Glutamatergic neuron (in vitro differentiated cells): Measurements from ENCODE around the gene SCUBE1. TPM values are rescaled to one million over a fixed set of nuclear protein-coding genes. Genes with fewer than 3 reads are reported as not detected.

ENCODE experiments used
- DNase-seq: peaks from one replicate; pipeline ENCODE4 v3.0.0; 2022
- H3K27ac Mint-ChIP-seq: one replicate; pipeline ENCODE4 v1.8.0; 2020; ENCODE audit warnings: mild to moderate bottlenecking, mixed read lengths, inconsistent platforms; ENCODE audit not compliant: unreplicated experiment
- H3K27me3 Mint-ChIP-seq: one replicate; pipeline ENCODE4 v1.8.0; 2020; ENCODE audit warnings: mild to moderate bottlenecking, moderate library complexity, mixed read lengths, inconsistent platforms; ENCODE audit not compliant: unreplicated experiment
- H3K36me3 Mint-ChIP-seq: one replicate; pipeline ENCODE4 v1.8.0; 2020; ENCODE audit warnings: mild to moderate bottlenecking, mixed read lengths, inconsistent platforms; ENCODE audit not compliant: unreplicated experiment
- H3K4me1 Mint-ChIP-seq: one replicate; pipeline ENCODE4 v1.8.0; 2020; ENCODE audit warnings: mild to moderate bottlenecking, low read depth, mixed read lengths, inconsistent platforms; ENCODE audit not compliant: unreplicated experiment
- H3K4me3 Mint-ChIP-seq: one replicate; pipeline ENCODE4 v1.8.0; 2020; ENCODE audit warnings: mild to moderate bottlenecking, mixed read lengths, inconsistent platforms; ENCODE audit not compliant: unreplicated experiment
- H3K9me3 Mint-ChIP-seq: one replicate; pipeline ENCODE4 v1.8.0; 2020; ENCODE audit warnings: mild to moderate bottlenecking, moderate library complexity, mixed read lengths, inconsistent platforms; ENCODE audit not compliant: unreplicated experiment
- CTCF ChIP-seq: fragments of 200-600 bp; sonication (generic); IDR thresholded peaks from one replicate; pipeline ENCODE4 v1.5.0; 2021; ENCODE audit not compliant: partially characterized antibody, unreplicated experiment
- total RNA-seq: library from RNA; stranded (reverse); fragmentation: NEBNext Ultra II Directional; extraction: Animal tissue kit (Norgen Biotek cat#: 25700); gene quantifications from one replicate; pipeline ENCODE4 v1.2.1, GENCODE V29; 2021; ENCODE audit not compliant: unreplicated experiment

Gene SCUBE1
- total RNA-seq, 1 donor from 2014 or later: 25.8 TPM

- Mint-ChIP-seq H3K4me3 (peak overlapping the region; percentile 78), H3K9me3 (no peaks in the 10 kb centered on the region), H3K27me3 (peaks cover 25% of the 10 kb centered on the region), H3K36me3 (no peaks in the 10 kb centered on the region), H3K4me1 (peaks cover 4% of the 10 kb centered on the region), H3K27ac (no peak overlapping the region)
- no peak for TF ChIP-seq CTCF
- peak; percentile 46 for DNase-seq
These were observed 568 bp downstream of the SCUBE1 start for GRCh38 chr22:43342347-43343261.

GRCh38 chr22:43341565-43341964 is 1.6 kb downstream of the SCUBE1 start:
- Mint-ChIP-seq H3K4me1 (peaks cover 4% of the 10 kb centered on the region), H3K27me3 (peaks cover 24% of the 10 kb centered on the region), H3K9me3 (no peaks in the 10 kb centered on the region), H3K27ac (no peak overlapping the region), H3K36me3 (no peaks in the 10 kb centered on the region), H3K4me3 (peak overlapping the region; percentile 77)
- no peak for TF ChIP-seq CTCF
- DNase-seq: no peak

GRCh38 chr22:43338766-43339345 is 4.3 kb downstream of the SCUBE1 start:
- Mint-ChIP-seq H3K36me3 (no peaks in the 10 kb centered on the region), H3K4me3 (no peak overlapping the region), H3K9me3 (no peaks in the 10 kb centered on the region), H3K27me3 (peaks cover 17% of the 10 kb centered on the region), H3K4me1 (no peaks in the 10 kb centered on the region), H3K27ac (no peak overlapping the region)
- DNase-seq: no peak
- TF ChIP-seq CTCF: no peak

- Mint-ChIP-seq H3K4me3 (no peak overlapping the region), H3K36me3 (no peaks in the 10 kb centered on the region), H3K27me3 (peaks cover 17% of the 10 kb centered on the region), H3K4me1 (no peaks in the 10 kb centered on the region), H3K9me3 (no peaks in the 10 kb centered on the region), H3K27ac (no peak overlapping the region)
- no peak for DNase-seq
- TF ChIP-seq CTCF: no peak
These were observed 5.2 kb downstream of the SCUBE1 start for GRCh38 chr22:43337946-43338345.

GRCh38 chr22:43337385-43337784 is 5.8 kb downstream of the SCUBE1 start:
- Mint-ChIP-seq H3K27ac (no peak overlapping the region), H3K4me3 (no peak overlapping the region)

More at GRCh38 chr22:43337385-43337784, 5.8 kb downstream of the SCUBE1 start:
- DNase-seq: no peak
- peaks cover 15% of the 10 kb centered on the region for H3K27me3 Mint-ChIP-seq
- H3K36me3 Mint-ChIP-seq: no peaks in the 10 kb centered on the region
- no peak for TF ChIP-seq CTCF
- no peaks in the 10 kb centered on the region for H3K4me1 Mint-ChIP-seq
- H3K9me3 Mint-ChIP-seq: no peaks in the 10 kb centered on the region
